ENCODE measurements around the gene PNMA3. TPM values are rescaled to one million over a fixed set of nuclear protein-coding genes. Genes with fewer than 3 reads are reported as not detected.

PNMA3 gene
- total and polyA plus RNA-seq, 7 donors, result 0.16 to 0.69 (median 0.38) TPM; not detected in 3

GRCh38 chrX:153029875-153030274 is 26.4 kb upstream of the PNMA3 start:
- intact Hi-C loops (cut with DNase I), result no loop called here

GRCh38 chrX:153030801-153031200 is 25.5 kb upstream of the PNMA3 start:
- Histone ChIP-seq H3K4me3 (no peak overlapping the region), H3K9me3 (no peaks in the 10 kb centered on the region), H3K4me1 (peaks cover 0 to 4% (median 0%) of the 10 kb centered on the region in 4 donors), H3K27me3 (peaks cover 0 to 2% (median 0%) of the 10 kb centered on the region in 3 donors), H3K27ac (no peak overlapping the region), H3K36me3 (no peaks in the 10 kb centered on the region)
- whole genome bisulfite sequencing, 2 donors, result 92% methylated on average over 12 of the region's 12 CpGs
- DNase-seq, result no peak
- TF ChIP-seq EP300 (IDR thresholded peaks at IDR 0.05) (no peak), POLR2A (IDR thresholded peaks at IDR 0.05) (no peak), POLR2AphosphoS5 (IDR thresholded peaks at IDR 0.05) (no peak), CTCF (IDR thresholded peaks at IDR 0.05) (no peak)
- intact Hi-C loops (cut with DNase I), result no loop called here

More at GRCh38 chrX:153029875-153030274, 26.4 kb upstream of the PNMA3 start:
- Histone ChIP-seq H3K4me3 (no peak overlapping the region), H3K4me1 (peaks cover 0 to 4% (median 0%) of the 10 kb centered on the region in 4 donors), H3K9me3 (no peaks in the 10 kb centered on the region), H3K27me3 (peaks cover 0 to 2% (median 0%) of the 10 kb centered on the region in 3 donors), H3K27ac (no peak overlapping the region), H3K36me3 (no peaks in the 10 kb centered on the region)
- TF ChIP-seq CTCF (IDR thresholded peaks at IDR 0.05) (no peak), POLR2A (IDR thresholded peaks at IDR 0.05) (no peak), POLR2AphosphoS5 (IDR thresholded peaks at IDR 0.05) (no peak)
- 92 to 94% methylated on average over 11 of the region's 11 CpGs for WGBS, 2 donors
- no peak for DNase-seq

GRCh38 chrX:153032397-153033118 is 23.7 kb upstream of the PNMA3 start:
- Histone ChIP-seq H3K9me3 (no peaks in the 10 kb centered on the region), H3K27ac (no peak overlapping the region), H3K27me3 (peaks cover 0 to 2% (median 0%) of the 10 kb centered on the region in 3 donors), H3K4me1 (peaks cover 0 to 4% (median 0%) of the 10 kb centered on the region in 4 donors), H3K4me3 (peak overlapping the region in 3 of 4 donors; percentile 30 to 40 (median 38)), H3K36me3 (no peaks in the 10 kb centered on the region)
- 20 to 28% methylated on average over 64 of the region's 64 CpGs for WGBS, 2 donors
- DNase-seq, result peak; percentile 84
- intact Hi-C loops (cut with DNase I), result loop anchor here (2.0 kb wide), 2 partner anchors 90 to 474 kb away; no protein-coding TSS in a partner anchor
- TF ChIP-seq POLR2AphosphoS5 (IDR thresholded peaks at IDR 0.05) (no peak), CTCF (IDR thresholded peaks at IDR 0.05) (peak; percentile 77 to 83 (median 81))

- WGBS, 2 donors, result 90 to 93% methylated on average over 2 of the region's 2 CpGs
- intact Hi-C loops (cut with DNase I), result no loop called here
These were observed 7.2 kb upstream of the PNMA3 start for GRCh38 chrX:153049093-153049492.

More at GRCh38 chrX:153049093-153049492, 7.2 kb upstream of the PNMA3 start:
- no peak overlapping the region for H3K27ac ChIP-seq
- peaks cover 0 to 4% (median 0%) of the 10 kb centered on the region in 4 donors for H3K9me3 ChIP-seq
- no peak overlapping the region for H3K4me3 ChIP-seq
- no peaks in the 10 kb centered on the region for H3K36me3 ChIP-seq
- no peaks in the 10 kb centered on the region for H3K4me1 ChIP-seq
- no peak for DNase-seq
- no peak for TF ChIP-seq CTCF (IDR thresholded peaks at IDR 0.05)
- no peak for TF ChIP-seq POLR2AphosphoS5 (IDR thresholded peaks at IDR 0.05)
- TF ChIP-seq EP300 (IDR thresholded peaks at IDR 0.05), result no peak
- no peak for TF ChIP-seq POLR2A (IDR thresholded peaks at IDR 0.05)
- no peaks in the 10 kb centered on the region for H3K27me3 ChIP-seq

Data from sigmoid colon (tissue), 7 donors.